Measurements from ENCODE around the gene ATRN.
"Not testable (repeated sequence)": the region's sequence is repeated elsewhere in the genome, so short reads cannot be mapped to it uniquely, and the experiment has no call there.

Gene ATRN

DNA sequence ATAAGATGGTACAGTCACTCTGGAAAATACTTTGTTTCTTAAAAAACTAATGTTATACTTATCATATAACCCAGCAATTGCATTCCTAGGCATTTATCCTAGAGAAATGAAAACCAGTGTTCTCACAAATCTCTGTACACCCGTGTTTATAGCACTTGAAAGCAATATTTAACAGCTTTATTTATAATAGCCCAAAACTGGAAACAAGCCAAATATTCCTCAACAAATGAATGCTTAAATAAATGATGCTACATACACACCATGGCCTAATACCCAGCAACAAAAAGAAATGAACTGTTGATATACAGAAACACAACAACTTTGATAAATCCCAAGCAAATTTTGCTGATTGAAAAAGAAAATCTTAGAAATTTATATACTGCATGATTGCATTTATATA lies 141.1 kb downstream of the ATRN start:
- DNase-seq (ENCODE audit: low spot score in 2 of 2) (no peak), ATAC-seq (no peak)
- Mint-ChIP-seq H3K27ac (no peak overlapping the region), H3K36me3 (peaks cover 13% of the 10 kb centered on the region), H3K4me3 (no peak overlapping the region), H3K4me1 (no peaks in the 10 kb centered on the region), H3K9me3 (no peaks in the 10 kb centered on the region)

DNA sequence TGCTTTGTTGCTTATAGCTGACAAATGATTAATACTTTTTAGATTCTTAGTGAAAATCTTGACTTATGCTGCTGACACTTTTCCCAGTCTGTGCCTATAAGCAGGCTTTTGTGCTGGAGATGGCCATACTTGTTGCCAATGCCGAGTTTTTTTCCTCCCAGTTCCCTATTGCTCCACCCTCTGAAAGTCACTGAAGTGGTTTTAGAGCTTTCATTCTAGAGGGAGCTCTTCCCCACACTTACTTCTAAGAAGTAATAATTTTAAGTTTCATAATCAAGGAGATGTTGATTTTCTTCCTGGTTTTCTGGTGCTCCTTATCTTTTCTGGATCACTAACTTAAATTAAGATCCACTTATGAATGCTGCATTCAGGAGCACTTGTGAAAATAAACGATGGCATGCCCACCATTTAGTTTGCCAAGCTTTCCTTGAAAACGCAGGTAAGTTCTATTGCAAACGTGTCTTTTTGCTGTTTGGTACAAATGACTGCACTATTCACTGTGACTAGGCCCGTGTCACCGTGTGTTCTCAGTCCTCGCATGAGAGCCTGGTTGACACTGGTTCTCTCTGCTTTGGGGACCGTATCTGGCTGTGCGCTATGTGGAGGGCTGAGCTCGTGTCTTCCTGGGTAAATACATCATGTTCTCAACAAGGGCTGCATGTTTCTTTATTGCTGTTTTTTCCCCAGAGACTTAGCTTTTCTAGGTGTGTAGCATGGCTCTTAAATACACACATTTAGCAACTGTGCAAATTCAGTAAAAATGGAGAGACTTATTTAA lies 142.2 kb downstream of the ATRN start:
- Mint-ChIP-seq H3K4me1 (no peaks in the 10 kb centered on the region), H3K27ac (no peak overlapping the region), H3K9me3 (no peaks in the 10 kb centered on the region), H3K4me3 (no peak overlapping the region), H3K36me3 (peaks cover 13% of the 10 kb centered on the region)
- ATAC-seq = no peak
- no peak for DNase-seq (ENCODE audit: low spot score in 2 of 2)

DNA sequence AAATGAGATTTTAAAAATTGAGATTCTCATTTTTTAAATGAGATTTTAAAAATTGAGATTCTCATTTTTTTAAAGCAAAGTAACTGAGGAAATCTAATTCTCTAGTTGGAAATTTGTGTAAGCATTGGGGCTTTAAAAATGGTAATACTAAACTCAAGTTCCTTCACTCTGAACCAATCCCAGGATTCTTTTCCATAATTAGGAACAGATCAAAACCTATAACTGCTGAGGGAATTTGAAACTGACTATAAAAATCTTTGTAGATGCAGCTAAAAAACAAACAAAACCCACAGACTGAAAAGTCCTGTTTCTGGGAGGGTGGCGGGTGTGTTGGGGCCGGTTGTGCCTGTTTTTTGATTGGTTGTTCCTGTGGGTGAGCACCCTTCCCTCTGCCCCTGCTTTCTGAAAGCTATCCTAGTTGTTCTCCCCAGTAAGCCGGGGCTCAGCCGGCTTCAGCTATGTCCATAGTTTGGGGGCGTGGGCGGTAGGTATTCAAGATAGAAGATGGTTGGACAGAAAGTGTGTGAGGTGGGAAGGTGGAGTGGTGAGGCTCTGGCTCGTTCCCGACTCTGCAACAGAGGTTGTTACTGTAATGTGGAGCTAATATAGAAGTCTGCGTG lies 143.1 kb downstream of the ATRN start:
- ATAC-seq = no peak
- Mint-ChIP-seq H3K36me3 (peaks cover 12% of the 10 kb centered on the region), H3K27ac (no peak overlapping the region), H3K4me3 (no peak overlapping the region), H3K4me1 (no peaks in the 10 kb centered on the region), H3K9me3 (no peaks in the 10 kb centered on the region)
- DNase-seq (ENCODE audit: low spot score in 2 of 2) = no peak

DNA sequence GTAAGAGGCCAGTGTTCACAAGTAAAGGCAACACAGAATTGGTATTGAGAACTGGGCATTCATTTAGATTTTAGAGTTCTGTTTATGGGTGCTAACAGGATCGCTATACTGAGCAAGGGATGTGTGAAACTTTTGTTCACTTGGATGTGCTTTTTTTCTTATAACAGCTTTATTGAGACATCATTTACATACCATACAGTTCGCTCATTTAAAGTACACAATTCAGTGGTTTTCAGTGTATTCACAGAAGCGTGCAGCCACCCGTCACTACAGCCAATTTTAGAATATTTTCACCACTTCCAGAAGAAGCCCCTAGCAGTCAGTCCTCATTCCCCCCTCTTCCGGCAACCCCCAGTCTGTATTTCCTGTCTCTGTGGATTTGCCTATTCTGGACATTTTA lies 143.6 kb downstream of the ATRN start:
- no peaks in the 10 kb centered on the region for H3K9me3 Mint-ChIP-seq
- DNase-seq (ENCODE audit: low spot score in 2 of 2) = no peak
- H3K4me3 Mint-ChIP-seq = no peak overlapping the region
- no peak for ATAC-seq
- H3K4me1 Mint-ChIP-seq = no peaks in the 10 kb centered on the region
- H3K36me3 Mint-ChIP-seq = peaks cover 7% of the 10 kb centered on the region
- H3K27ac Mint-ChIP-seq = no peak overlapping the region

DNA sequence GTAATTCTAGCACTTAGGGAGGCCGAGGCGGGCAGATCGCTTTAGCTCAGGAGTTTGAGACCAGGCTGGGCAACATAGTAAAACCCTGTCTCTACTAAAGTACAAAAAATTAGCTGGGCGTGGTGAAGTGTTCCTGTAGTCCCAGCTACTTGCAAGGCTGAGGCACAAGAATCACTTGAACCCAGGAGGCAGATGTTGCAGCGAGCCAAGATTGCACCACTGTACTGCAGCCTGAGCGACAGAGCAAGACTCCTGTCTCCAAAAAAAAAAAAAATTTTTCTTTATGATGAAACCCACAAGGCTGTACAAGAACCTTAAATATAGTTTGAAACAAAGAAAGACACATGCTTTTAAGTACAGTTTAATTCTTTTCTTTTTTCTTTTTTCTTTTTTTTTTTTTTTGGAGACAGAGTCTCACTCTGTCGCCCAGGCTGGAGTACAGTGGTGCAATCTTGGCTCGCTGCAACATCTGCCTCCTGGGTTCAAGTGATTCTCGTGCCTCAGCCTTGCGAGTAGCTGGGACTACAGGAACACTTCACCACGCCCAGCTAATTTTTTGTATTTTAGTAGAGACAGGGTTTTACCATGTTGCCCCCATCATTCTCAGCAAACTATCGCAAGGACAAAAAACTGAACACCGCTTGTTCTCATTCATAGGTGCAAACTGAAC lies 144.5 kb downstream of the ATRN start:
- not testable (repeated sequence) for H3K9me3 Mint-ChIP-seq; H3K4me1 Mint-ChIP-seq; DNase-seq (ENCODE audit: low spot score in 2 of 2); ATAC-seq; H3K27ac Mint-ChIP-seq; H3K4me3 Mint-ChIP-seq; H3K36me3 Mint-ChIP-seq

DNA sequence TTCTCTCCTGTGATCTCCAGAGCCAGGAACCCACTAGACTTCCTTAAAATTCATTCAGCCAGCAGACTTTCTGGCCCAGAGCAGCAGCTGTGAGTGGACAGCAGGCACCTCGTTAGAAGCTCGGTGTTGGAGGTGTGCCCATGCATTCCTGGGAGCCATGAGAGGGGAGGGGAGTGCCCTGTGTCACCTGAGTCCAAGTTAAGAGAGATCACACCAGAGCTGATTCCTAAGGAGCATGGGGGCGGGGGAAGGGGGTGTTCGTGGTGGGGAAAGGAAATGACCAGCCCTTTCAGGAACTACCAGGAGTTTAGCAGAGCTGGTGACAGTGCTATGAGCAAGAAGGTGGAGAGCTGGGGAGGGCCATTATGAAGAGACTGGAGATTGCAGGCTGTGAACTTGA lies 145.4 kb downstream of the ATRN start:
- peak overlapping the region; percentile 30 for H3K27ac Mint-ChIP-seq
- no peak for DNase-seq (ENCODE audit: low spot score in 2 of 2)
- H3K4me3 Mint-ChIP-seq = no peak overlapping the region
- H3K9me3 Mint-ChIP-seq = no peaks in the 10 kb centered on the region
- no peaks in the 10 kb centered on the region for H3K4me1 Mint-ChIP-seq
- peaks cover 7% of the 10 kb centered on the region for H3K36me3 Mint-ChIP-seq
- no peak for ATAC-seq

DNA sequence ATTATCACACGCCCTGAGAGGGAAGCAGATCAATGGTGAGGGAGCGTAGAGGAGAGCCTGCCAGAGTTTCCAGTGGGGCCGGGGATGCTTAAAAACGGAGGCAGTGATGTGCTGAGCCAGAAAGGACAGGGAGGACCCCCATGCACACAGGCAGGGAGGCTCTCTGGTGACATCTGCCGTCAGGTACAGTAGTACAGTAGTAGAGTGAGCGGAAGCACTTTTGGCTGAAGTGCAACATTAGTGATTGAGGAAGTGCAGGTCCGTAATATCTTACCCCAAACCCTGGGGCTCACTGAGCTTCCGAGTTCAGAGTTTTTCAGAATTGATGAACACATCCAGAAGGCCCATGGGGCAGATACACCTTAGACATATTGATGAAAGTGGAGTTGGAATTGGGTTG lies 150.3 kb downstream of the ATRN start:
- H3K27ac Mint-ChIP-seq = no peak overlapping the region
- ATAC-seq (no peak), DNase-seq (ENCODE audit: low spot score in 2 of 2) (no peak)
- peaks cover 3% of the 10 kb centered on the region for H3K36me3 Mint-ChIP-seq
- H3K4me1 Mint-ChIP-seq = no peaks in the 10 kb centered on the region
- no peak overlapping the region for H3K4me3 Mint-ChIP-seq
- no peaks in the 10 kb centered on the region for H3K9me3 Mint-ChIP-seq

DNA sequence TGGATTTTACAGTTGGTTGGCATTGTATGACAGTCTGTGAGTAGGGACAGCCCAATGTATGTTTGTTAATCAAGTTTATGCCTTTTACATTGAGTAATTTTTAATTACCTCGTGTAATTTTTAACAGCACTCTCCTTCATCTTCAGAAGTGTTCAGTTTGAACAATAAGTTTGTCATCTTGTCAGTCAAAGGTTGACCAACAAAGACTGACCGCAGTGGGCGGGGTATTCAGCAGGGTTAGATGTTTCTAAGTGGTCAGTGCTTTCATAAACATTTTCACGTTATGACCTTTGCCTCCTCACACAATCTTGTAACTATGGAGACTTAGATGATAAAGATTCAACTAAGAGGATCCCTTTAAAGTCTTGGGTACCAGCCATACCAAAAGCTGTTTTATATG lies 151.6 kb downstream of the ATRN start:
- Mint-ChIP-seq H3K4me3 (no peak overlapping the region), H3K36me3 (peaks cover 6% of the 10 kb centered on the region), H3K27ac (no peak overlapping the region), H3K9me3 (no peaks in the 10 kb centered on the region), H3K4me1 (no peaks in the 10 kb centered on the region)
- ATAC-seq (no peak), DNase-seq (ENCODE audit: low spot score in 2 of 2) (no peak)

DNA sequence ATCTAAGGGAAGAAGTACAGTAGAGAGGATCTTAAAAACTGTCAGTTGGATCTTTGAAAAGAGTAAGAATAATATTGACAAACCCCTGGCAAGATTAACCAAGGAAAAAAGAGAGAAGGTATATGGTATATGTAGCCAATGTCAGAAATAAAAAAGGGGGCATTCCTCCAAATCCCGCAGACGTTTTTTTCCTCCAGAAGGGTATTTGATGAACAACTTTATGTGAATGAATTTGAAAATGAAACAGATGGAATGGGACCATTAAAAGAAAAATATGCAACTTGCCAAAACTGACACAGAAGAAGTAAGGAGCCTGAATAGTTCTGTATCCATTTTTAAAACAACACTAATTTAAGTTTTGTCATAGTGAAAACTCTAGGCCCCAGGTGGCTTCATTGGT lies 156.7 kb downstream of the ATRN start:
- Mint-ChIP-seq H3K36me3 (peaks cover 6% of the 10 kb centered on the region), H3K27ac (peak overlapping the region; percentile 24), H3K4me1 (no peaks in the 10 kb centered on the region), H3K4me3 (no peak overlapping the region), H3K9me3 (no peaks in the 10 kb centered on the region)
- ATAC-seq (no peak), DNase-seq (ENCODE audit: low spot score in 2 of 2) (no peak)

DNA sequence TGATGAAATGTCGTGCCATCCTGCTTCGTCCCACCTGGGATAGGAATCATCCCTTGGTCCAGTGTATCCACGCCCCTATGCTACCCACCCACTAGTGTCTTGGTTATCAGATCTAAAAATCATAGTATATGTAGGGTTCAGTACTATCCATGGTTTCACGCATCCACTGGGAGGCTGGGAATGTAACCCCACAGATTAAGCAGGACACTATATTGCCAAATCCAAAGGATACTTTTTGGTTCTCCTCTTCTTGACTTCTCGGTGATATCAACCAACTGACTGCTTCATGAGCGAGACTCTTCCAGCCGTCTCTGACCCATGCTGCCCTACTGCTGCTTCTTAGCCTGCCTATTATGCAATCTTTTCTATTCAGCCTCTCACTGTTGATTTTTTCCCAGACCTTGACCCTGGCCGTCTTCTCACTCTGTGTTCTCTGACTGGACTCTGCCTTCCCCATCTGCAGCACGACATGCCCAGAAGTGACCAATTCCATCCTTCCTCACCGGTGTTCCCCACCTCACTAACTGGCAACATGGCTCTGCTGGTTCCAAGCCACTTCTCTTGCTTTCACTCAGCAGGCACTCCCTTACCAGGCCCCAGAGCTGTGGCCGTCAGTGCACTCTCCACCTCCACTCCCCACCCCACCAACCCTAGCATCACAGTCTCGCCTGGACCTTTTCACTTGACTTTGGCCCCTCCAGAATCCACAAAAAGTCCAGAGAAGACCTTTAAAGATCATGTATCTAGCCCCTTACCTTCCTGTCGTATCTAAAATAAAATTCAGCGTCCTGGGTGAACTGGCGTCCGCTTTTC lies 157.9 kb downstream of the ATRN start:
- ATAC-seq = no peak
- no peak overlapping the region for H3K27ac Mint-ChIP-seq
- H3K36me3 Mint-ChIP-seq = peaks cover 6% of the 10 kb centered on the region
- H3K9me3 Mint-ChIP-seq = no peaks in the 10 kb centered on the region
- DNase-seq (ENCODE audit: low spot score in 2 of 2) = no peak
- no peaks in the 10 kb centered on the region for H3K4me1 Mint-ChIP-seq
- no peak overlapping the region for H3K4me3 Mint-ChIP-seq

DNA sequence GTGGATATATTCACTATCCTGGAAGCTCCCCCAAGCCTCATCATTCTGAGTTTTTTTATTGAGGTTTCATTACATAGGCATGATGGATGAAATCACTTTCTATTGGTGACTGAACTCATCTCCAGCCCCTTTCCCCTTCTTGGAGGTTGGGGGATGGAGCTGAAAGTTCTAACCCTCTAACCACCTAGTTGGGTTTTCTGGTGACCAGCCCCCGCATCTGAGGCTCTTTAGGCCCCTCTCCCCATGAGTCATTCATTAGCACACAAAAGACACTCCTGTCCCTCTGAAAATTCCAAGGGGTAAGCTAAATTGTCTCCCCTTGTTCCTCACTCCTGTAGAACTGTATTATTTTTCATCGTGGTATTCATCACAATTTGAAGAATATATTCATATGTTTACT lies 159.1 kb downstream of the ATRN start:
- ATAC-seq (no peak), DNase-seq (ENCODE audit: low spot score in 2 of 2) (no peak)
- Mint-ChIP-seq H3K4me3 (no peak overlapping the region), H3K27ac (no peak overlapping the region), H3K36me3 (peaks cover 6% of the 10 kb centered on the region), H3K4me1 (no peaks in the 10 kb centered on the region), H3K9me3 (no peaks in the 10 kb centered on the region)

DNA sequence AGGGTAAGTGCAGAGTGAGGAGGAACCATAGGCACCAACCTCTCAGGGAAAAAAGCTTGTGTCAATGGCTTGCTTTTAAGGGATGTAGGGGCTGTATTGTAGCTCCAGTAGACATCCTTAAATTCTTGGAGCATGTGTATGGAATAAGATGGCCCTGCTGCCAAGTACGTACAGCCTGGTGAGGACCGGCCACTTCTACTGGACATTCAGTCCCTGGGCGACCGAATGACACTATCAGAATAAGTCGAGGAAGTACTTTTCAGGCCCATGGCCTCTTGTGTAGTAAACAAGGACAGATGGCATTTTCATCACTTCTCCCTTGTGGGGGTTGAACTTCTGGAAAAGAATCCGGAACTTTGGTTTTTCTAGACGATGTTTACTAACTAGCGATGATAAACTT lies 159.6 kb downstream of the ATRN start:
- no peak overlapping the region for H3K4me3 Mint-ChIP-seq
- no peak overlapping the region for H3K27ac Mint-ChIP-seq
- DNase-seq (ENCODE audit: low spot score in 2 of 2) = no peak
- H3K36me3 Mint-ChIP-seq = peaks cover 6% of the 10 kb centered on the region
- no peaks in the 10 kb centered on the region for H3K9me3 Mint-ChIP-seq
- no peak for ATAC-seq
- no peaks in the 10 kb centered on the region for H3K4me1 Mint-ChIP-seq

DNA sequence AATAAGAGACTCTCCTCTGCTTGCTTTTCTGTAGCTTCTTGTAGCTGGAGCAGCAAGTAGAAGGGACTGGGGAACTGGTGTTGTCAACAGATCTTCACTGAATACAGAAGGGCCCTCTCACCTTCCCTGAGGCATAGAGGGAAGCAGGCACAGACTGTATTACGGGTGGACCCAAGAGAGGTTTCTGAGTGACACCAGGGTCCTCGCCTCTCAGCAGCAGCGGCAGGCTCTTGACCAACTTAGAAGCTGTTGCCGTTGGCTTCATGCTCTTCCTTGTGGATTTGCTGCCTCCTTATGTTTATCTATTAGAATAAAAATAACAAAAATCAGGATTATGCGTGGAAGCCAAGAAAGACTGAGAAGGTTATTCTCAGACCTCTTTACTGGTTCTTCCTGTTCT lies 160.7 kb downstream of the ATRN start:
- Mint-ChIP-seq H3K4me3 (no peak overlapping the region), H3K27ac (no peak overlapping the region)
- no peak for ATAC-seq

DNA sequence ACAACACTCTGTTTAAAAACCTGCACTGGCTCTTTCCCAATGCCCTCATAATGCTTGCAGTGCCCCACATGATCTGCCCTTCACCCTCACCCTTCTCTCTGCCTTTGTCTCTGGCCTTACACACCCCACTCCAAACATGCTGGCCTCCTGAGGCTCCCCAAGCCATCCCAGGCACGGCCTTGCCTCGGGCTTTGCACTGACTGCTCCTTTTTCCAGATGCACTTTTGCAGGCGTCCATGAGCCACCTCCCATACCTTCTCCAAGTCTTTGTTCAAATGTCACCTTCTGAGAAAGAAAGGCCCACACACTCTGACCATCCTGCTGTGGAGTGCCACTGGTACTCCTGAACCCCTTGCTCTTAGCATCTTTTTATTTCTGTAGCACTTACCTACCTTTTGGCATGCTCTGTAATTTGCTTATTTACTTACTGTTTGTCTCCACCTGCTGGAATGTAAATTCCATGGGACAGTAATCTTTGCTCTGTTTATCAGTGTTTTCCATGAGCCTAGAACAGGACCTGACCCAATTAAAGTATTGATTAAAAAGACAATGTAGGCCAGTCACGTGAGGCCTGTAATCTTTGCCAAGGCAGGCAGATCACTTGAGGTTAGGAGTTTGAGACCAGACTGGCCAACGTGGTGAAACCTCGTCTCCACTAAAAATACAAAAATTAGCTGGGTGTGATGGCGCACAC lies 161.6 kb downstream of the ATRN start:
- no peak overlapping the region for H3K4me3 Mint-ChIP-seq
- no peaks in the 10 kb centered on the region for H3K4me1 Mint-ChIP-seq
- H3K36me3 Mint-ChIP-seq = no peaks in the 10 kb centered on the region
- ATAC-seq = no peak
- peak overlapping the region; percentile 65 for H3K27ac Mint-ChIP-seq
- H3K9me3 Mint-ChIP-seq = no peaks in the 10 kb centered on the region
- no peak for DNase-seq (ENCODE audit: low spot score in 2 of 2)

More for the DNA sequence above, 160.7 kb downstream of the ATRN start:
- peaks cover 3% of the 10 kb centered on the region for H3K36me3 Mint-ChIP-seq
- no peaks in the 10 kb centered on the region for H3K4me1 Mint-ChIP-seq
- no peak for DNase-seq (ENCODE audit: low spot score in 2 of 2)
- H3K9me3 Mint-ChIP-seq = no peaks in the 10 kb centered on the region

DNA sequence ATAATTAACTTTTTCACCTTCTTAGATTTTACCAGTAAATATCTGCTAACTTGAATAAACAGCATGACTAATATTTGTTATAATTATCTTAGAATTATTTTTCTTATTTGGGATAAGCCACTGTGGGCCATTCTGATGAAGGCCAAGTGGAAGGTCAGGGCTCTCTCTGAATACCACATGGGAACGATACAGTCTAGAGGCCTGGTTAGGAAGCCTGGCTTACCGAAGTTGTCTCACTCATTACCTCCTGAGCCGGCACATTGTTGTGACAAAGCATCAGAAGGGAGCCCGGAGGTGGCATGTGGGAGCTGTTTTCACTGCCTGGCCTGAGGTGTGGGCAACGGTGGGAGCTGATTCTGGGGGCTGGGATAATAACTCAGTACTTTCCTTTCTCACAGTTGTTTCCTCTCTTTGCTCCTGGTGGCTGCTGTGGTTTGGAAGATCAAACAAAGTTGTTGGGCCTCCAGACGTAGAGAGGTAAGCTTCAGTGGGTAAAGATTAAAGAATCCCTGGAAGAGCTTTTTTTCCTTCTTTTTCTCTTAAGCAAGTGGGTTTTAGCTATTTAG lies 163.2 kb downstream of the ATRN start:
- DNase-seq (ENCODE audit: low spot score in 2 of 2) (no peak), ATAC-seq (no peak)
- H3K4me3 Mint-ChIP-seq = no peak overlapping the region
- no peaks in the 10 kb centered on the region for H3K9me3 Mint-ChIP-seq
- H3K36me3 Mint-ChIP-seq = no peaks in the 10 kb centered on the region
- H3K4me1 Mint-ChIP-seq = no peaks in the 10 kb centered on the region
- no peak overlapping the region for H3K27ac Mint-ChIP-seq
